K562 (cell line): ENCODE results near the gene PDE6H. TPM values are rescaled to one million over a fixed set of nuclear protein-coding genes. Genes with fewer than 3 reads are reported as not detected.

Experiments
- BRCA1 ChIP-seq, 2 experiments: fragments of 450-650 bp in 1 of 2; sonication (generic) in 1 of 2; formaldehyde crosslinking in 1 of 2; IDR thresholded peaks; 2 replicates each; pipeline versions ENCODE4 v1.5.0 to v1.6.1; 2017 to 2020; ENCODE audit warnings: mild to moderate bottlenecking in 1 of 2, missing genetic modification reagents in 1 of 2
- E2F1 ChIP-seq: sonication (generic); formaldehyde crosslinking; IDR thresholded peaks from 2 replicates; pipeline ENCODE4 v1.8.1; 2023; ENCODE audit warnings: mild to moderate bottlenecking, missing genetic modification reagents, moderate library complexity
- EP400 ChIP-seq: fragments of 450-650 bp; IDR thresholded peaks from 2 replicates; pipeline ENCODE4 v1.6.1; 2017; ENCODE audit warnings: antibody characterized with exemption, mild to moderate bottlenecking, moderate library complexity
- FOS ChIP-seq: IDR thresholded peaks from 3 replicates; pipeline ENCODE4 v1.6.1; 2011; ENCODE audit not compliant: insufficient read length; ENCODE audit errors: extremely low read depth
- HCFC1 ChIP-seq: IDR thresholded peaks from 2 replicates; pipeline ENCODE4 v1.6.1; 2012; ENCODE audit warnings: low read depth, low read length, improper control_type of control experiment
- HDAC2 ChIP-seq: fragments of 450-650 bp; IDR thresholded peaks from 2 replicates; pipeline ENCODE4 v1.6.1; 2016; ENCODE audit warnings: mild to moderate bottlenecking
- ILF3 ChIP-seq: fragments of 450-650 bp; IDR thresholded peaks from 2 replicates; pipeline ENCODE4 v1.6.1; 2018; ENCODE audit warnings: antibody characterized with exemption, mild to moderate bottlenecking, moderate library complexity, borderline replicate concordance
- MCM5 ChIP-seq: fragments of 450-650 bp; IDR thresholded peaks from 2 replicates; pipeline ENCODE4 v1.6.1; 2016; ENCODE audit warnings: low read depth
- MLLT1 ChIP-seq, 2 experiments: fragments of 450-650 bp; IDR thresholded peaks; 2 replicates each; pipeline ENCODE4 v1.6.1; 2016
- MTA3 ChIP-seq: fragments of 450-650 bp; formaldehyde crosslinking; IDR thresholded peaks from 2 replicates; pipeline ENCODE4 v1.6.1; 2017; ENCODE audit warnings: mild to moderate bottlenecking, borderline replicate concordance
- MXD1 ChIP-seq: fragments of 250-450 bp; sonication (Bioruptor Pico); IDR thresholded peaks from 2 replicates; pipeline ENCODE4 v1.8.0; 2021; ENCODE audit warnings: borderline replicate concordance, mild to moderate bottlenecking, moderate library complexity; ENCODE audit not compliant: poor library complexity, severe bottlenecking
- POU5F1 ChIP-seq: fragments of 150-350 bp; IDR thresholded peaks from 2 replicates; pipeline ENCODE4 v1.6.1; 2014; ENCODE audit warnings: borderline replicate concordance, low read length, low read depth, mild to moderate bottlenecking; ENCODE audit not compliant: partially characterized antibody
- RCOR1 ChIP-seq, 2 experiments: IDR thresholded peaks; 2 replicates each; pipeline ENCODE4 v1.6.1; 2012; ENCODE audit warnings: low read depth in 2 of 2, low read length in 2 of 2, borderline replicate concordance in 1 of 2, improper control_type of control experiment in 1 of 2
- TAF1 ChIP-seq: IDR thresholded peaks from 2 replicates; pipeline ENCODE4 v1.6.1; 2011; ENCODE audit warnings: mild to moderate bottlenecking, low read length, moderate library complexity; ENCODE audit not compliant: insufficient read depth, control insufficient read depth, severe bottlenecking; ENCODE audit errors: extremely low read depth
- TAF7 ChIP-seq: fragments of 450-650 bp; IDR thresholded peaks from 2 replicates; pipeline ENCODE4 v1.6.1; 2016; ENCODE audit warnings: missing genetic modification characterization, missing compliant biosample characterization
- VEZF1 ChIP-seq: fragments of 200-800 bp; sonication (Bioruptor generic); IDR thresholded peaks from 2 replicates; pipeline ENCODE4 v1.6.1; 2017; ENCODE audit warnings: missing genetic modification characterization, missing compliant biosample characterization
- ZBTB26 ChIP-seq: fragments of 450-650 bp; formaldehyde crosslinking; IDR thresholded peaks from 2 replicates; pipeline ENCODE4 v1.4.0; 2022; ENCODE audit warnings: missing genetic modification characterization
- ZBTB5 ChIP-seq: fragments of 450-650 bp; IDR thresholded peaks from 2 replicates; pipeline ENCODE4 v1.6.1; 2017; ENCODE audit warnings: antibody characterized with exemption
- ZEB2 ChIP-seq: fragments of 450-650 bp; IDR thresholded peaks from 2 replicates; pipeline ENCODE4 v1.6.1; 2016
- ZNF354B ChIP-seq: fragments of 250-450 bp; sonication (Bioruptor Pico); IDR thresholded peaks from 2 replicates; pipeline ENCODE4 v1.4.0; 2020
- ZNF445 ChIP-seq: fragments of 250-450 bp; sonication (Bioruptor Pico); IDR thresholded peaks from 2 replicates; pipeline ENCODE4 v1.4.0; 2020; ENCODE audit warnings: low read depth, mild to moderate bottlenecking, moderate library complexity
- ZNF766 ChIP-seq: fragments of 200-800 bp; sonication (Bioruptor generic); conservative IDR thresholded peaks from 2 replicates; pipeline ENCODE4 v1.6.1; 2016; ENCODE audit warnings: missing genetic modification characterization, missing compliant biosample characterization
- polyA plus RNA-seq, 8 experiments: library from polyadenylated mRNA; depleted of rRNA in 4 of 8; stranded (reverse) in 5 of 8; unstranded in 3 of 8; fragments of >200 nt; fragmentation: Nextera tagmentation in 2 of 8; fragmentation: Illumina TruSeq in 1 of 8; extraction: Ambion mirVana in 2 of 8; extraction: Trizol in 1 of 8; gene quantifications; 2 replicates each; pipeline versions ENCODE4 v1.2.1 to v1.2.3, GENCODE V29; 2011 to 2014; ENCODE audit warnings: inconsistent platforms in 1 of 8, missing spikeins in 1 of 8
- total RNA-seq, 7 experiments: library from RNA; depleted of rRNA in 6 of 7; stranded (reverse); fragments of >200 nt in 6 of 7; fragmentation: Illumina TruSeq in 2 of 7; extraction: Trizol in 2 of 7; gene quantifications; 2 replicates each; pipeline versions ENCODE4 v1.2.1 to v1.2.3, GENCODE V29; 2011 to 2021; ENCODE audit warnings: low replicate concordance in 1 of 7

The PDE6H gene
- total and polyA plus RNA-seq, 9 of the 15 experiments (the other 6 are each of a cell fraction or from before 2014, with no cell fraction given): 0.15 TPM; not detected in 8

- TF ChIP-seq E2F1 (CRISPR knock-in tag): no peak
- no peak for TF ChIP-seq MLLT1 (IDR thresholded peaks at IDR 0.05)
- TF ChIP-seq ZNF445 (CRISPR knock-in tag): no peak
- no peak for TF ChIP-seq HDAC2
- TF ChIP-seq ZEB2: no peak
- no peak for TF ChIP-seq MTA3
- TF ChIP-seq TAF1: no peak
- TF ChIP-seq ZNF354B (CRISPR knock-in tag): no peak
- no peak for TF ChIP-seq RCOR1 (IDR thresholded peaks at IDR 0.05; ENCODE audit: borderline replicate concordance in 1 of 2, low read depth in 2 of 2, low read length in 2 of 2)
- TF ChIP-seq EP400: no peak
- TF ChIP-seq ZNF766: peak; percentile 93
- no peak for TF ChIP-seq POU5F1
- no peak for TF ChIP-seq BRCA1 (IDR thresholded peaks at IDR 0.05)
- TF ChIP-seq BRCA1 (CRISPR knock-in tag; IDR thresholded peaks at IDR 0.05): no peak
- no peak for TF ChIP-seq ILF3
- no peak for TF ChIP-seq MXD1 (CRISPR knock-in tag)
- TF ChIP-seq ZBTB26: no peak
- 0 out of 2 replicates have a peak, but pooled peaks have one; percentile 27 for TF ChIP-seq VEZF1 (CRISPR knock-in tag)
- no peak for TF ChIP-seq HCFC1
- no peak for TF ChIP-seq FOS
- no peak for TF ChIP-seq TAF7 (tag)
- TF ChIP-seq ZBTB5: no peak
- TF ChIP-seq MCM5: no peak
Observed at GRCh38 chr12:14948672-14949071, 24.2 kb upstream of the PDE6H start (continued).
